NCI-H1417 (cell line): ENCODE results near the gene EML4.
"Not testable (repeated sequence)": the region's sequence is repeated elsewhere in the genome, so short reads cannot be mapped to it uniquely, and the experiment has no call there.

Experiments
- DNase-seq, 3 experiments: peaks; one replicate each; lab custom pipeline; 2025; lab: John Stamatoyannopoulos, UW

The EML4 gene

GRCh38 chr2:42252464-42252863 lies 83.3 kb downstream of the EML4 start:
- no peak for DNase-seq

GRCh38 chr2:42254186-42254895 lies 85.2 kb downstream of the EML4 start:
- no peak for DNase-seq

DNA sequence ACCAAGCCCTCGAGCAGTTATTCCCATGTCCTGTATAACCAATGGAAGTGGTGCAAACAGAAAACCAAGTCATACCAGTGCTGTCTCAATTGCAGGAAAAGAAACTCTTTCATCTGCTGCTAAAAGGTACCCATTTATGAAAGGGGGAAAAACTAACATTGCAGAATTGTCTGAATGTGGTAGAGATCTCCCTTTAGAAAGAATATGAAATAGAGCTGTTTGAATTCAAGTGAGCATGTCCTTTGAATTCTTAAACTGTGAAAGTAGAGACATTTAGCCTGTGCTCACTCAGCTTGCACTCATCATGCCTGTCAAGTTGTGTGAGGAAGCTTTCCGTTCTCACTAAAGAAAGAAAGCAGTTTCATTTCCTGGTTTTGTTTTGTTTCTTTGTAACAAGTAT lies 87.4 kb downstream of the EML4 start:
- no peak for DNase-seq

DNA sequence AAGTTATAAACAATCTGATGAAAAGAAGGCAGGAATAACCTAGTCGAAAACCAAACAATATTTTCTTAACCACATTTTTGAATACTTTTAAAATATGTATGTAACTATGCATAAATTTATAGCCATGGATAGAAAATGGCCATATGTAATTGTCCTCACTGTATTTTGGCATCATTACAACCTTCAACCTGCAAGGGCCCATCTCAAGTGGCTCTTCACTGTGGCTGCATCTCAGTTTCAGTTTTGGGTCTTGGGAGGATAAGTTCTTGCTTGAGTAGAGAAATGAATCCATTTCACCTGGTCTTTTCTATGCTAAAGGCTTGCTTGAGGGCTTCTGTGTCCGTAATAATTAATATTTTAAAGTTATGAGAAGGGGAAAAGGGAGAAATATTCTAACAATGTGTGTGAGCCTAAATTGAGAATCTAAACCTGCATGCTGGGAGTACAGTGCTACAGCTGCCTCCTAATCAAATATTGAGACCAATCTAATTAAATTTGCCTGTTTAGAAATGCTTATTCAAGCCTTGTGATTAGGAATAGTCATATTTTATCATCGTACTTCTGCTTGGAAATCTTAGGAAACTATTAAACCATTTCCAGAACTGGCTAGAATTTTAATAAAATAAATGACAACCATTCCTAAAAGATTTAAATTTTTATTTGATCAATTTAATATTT lies 92.5 kb downstream of the EML4 start:
- DNase-seq, result peak; percentile 5 to 65 (median 39)

GRCh38 chr2:42266236-42266635 lies 97.1 kb downstream of the EML4 start:
- no peak for DNase-seq

DNA sequence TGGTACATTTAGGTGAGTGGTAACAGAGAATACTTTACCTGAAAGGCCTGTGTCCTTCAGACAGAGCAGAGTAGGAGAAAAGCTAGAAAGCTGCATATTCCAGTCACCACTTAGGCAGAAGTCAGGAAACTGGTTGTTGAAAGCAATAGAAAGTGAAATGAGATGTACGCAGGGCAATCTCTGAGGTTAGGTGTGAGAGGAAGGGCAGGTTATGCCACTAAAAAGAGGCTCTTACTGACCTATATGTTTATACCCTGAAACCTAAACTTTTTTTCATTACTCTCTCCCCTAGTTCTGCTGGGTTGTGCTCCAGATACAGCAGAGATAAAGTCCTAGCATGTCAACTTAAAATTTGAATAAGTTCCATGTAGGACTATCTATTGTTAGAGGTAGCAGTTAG lies 98.4 kb downstream of the EML4 start:
- DNase-seq, result no peak

- no peak for DNase-seq
These were observed 99.5 kb downstream of the EML4 start for GRCh38 chr2:42268528-42269151.

DNA sequence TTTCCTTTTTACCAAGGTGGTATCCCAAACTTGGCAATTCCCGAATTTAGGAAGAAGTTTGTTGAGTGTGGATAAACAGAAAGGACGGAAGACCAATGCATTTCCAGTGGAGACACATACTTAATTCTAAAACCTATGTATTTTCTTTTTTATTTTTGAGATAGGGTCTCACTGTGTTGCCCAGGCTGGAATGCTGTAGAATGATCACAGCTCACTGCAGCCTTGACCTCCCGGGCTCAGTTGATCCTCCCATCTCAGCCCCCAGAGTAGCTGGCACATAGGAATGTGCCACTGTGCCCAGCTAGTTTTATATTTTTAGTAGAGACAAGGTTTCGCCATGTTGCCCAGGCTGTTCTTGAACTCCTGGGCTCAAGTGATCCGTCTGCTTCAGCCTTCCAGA lies 101.6 kb downstream of the EML4 start:
- DNase-seq, result no peak

- DNase-seq, result not testable (repeated sequence)
These were observed 102.1 kb downstream of the EML4 start for GRCh38 chr2:42271246-42271645.

- no peak for DNase-seq
These were observed 105.7 kb downstream of the EML4 start for GRCh38 chr2:42274863-42275262.

DNA sequence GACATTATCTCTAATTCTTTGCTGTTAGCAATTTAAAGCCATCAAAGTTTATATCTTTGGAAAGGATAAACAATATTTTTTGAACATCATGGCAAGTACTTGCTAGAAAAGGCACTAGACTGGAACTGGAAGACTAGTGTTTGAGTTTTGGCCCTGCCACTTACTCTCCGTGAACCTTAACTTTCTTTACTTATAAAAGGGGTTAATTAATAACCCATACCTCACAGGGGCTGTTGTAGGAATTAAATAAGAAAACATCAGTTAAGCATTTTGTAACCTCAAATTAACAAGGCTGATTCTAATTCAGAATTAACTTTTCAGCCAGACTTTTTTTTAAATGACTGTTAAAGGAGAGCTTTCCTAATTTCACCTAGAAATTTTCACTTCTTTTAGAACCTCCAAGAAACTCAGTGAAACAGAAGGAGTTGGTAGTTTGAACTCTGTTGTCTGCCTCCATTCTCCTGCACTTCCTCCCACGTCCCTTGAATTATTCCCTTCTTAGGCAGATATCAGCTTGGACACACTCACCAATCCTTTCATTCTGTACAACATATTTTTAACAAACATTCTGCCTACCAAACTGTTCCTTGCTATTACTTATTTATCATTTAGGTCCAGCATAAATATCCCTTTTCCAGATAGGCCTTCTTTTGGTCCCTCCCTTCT lies 112.4 kb downstream of the EML4 start:
- DNase-seq, result no peak

GRCh38 chr2:42284019-42284418 lies 114.9 kb downstream of the EML4 start:
- DNase-seq, result no peak

GRCh38 chr2:42286268-42286946 lies 117.3 kb downstream of the EML4 start:
- no peak for DNase-seq

- DNase-seq, result no peak
These were observed 119.7 kb downstream of the EML4 start for GRCh38 chr2:42288811-42289210.

DNA sequence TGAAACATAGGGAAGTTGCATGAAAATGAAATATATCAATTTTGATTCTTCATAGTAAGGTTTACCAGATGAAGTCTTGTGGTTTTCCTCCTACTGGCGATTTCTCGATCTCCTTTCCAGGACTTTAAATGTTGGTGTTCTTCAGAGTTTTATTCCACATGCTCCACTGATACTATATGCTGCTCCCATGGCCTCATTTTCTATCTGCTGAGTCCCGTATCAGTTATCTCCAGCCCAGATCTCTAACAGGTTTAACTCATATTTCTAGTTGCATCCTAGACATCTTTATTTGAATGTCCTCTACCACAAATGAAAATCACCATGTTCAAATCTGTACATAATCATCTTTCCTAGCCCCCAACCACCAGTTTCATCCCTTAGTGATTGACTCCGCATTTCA lies 120.1 kb downstream of the EML4 start:
- no peak for DNase-seq

- no peak for DNase-seq
These were observed 120.9 kb downstream of the EML4 start for GRCh38 chr2:42290005-42290404.

- no peak for DNase-seq
These were observed 123.9 kb downstream of the EML4 start for GRCh38 chr2:42293019-42293418.

GRCh38 chr2:42296226-42296625 lies 127.1 kb downstream of the EML4 start:
- no peak for DNase-seq

DNA sequence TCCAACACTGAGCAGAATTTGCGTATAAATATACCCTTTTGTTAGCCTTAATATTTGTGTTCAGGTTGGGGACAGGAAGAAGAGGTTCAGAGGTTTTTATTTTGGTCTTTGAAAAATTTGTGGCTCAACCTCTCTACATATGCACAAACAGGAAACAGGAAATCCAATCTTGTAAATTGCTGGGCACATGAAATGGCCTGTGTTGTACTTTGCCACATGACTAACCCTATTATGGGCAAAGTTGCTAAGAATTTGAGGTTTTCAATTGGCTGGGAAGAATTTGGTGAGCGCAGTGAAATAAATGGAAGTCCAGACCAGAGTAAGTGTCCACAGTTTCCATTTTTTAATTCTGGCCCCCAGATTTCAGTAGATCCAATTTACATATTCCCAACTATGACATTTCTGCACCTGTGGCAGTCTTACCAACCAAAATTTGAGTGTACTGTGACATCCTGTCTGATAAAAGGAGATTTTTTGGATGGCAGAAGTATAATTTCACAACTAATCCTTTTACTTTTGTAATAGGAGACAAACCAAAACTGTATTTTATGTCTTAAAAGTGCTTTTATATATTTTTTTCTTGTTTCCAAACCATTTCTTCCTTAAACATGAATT lies 128.3 kb downstream of the EML4 start:
- DNase-seq, result no peak

- DNase-seq, result no peak
These were observed 129.0 kb downstream of the EML4 start for GRCh38 chr2:42298132-42298531.

- no peak for DNase-seq
These were observed 130.0 kb downstream of the EML4 start for GRCh38 chr2:42298996-42299754.
